ENCODE data around the gene MAGEA9B.
"Not testable (repeated sequence)": the region's sequence is repeated elsewhere in the genome, so short reads cannot be mapped to it uniquely, and the experiment has no call there.

MAGEA9B gene

GRCh38 chrX:149534926-149535602, 52.2 kb downstream of the MAGEA9B start:
- not testable (repeated sequence) for DNase-seq (ENCODE audit: low read depth in 3 of 3)

GRCh38 chrX:149533999-149534398, 53.3 kb downstream of the MAGEA9B start:
- not testable (repeated sequence) for DNase-seq (ENCODE audit: low read depth in 3 of 3)

- not testable (repeated sequence) for DNase-seq (ENCODE audit: low read depth in 3 of 3)
Observed at GRCh38 chrX:149532868-149533267, 54.4 kb downstream of the MAGEA9B start.

Data from stimulated activated CD4-positive, alpha-beta T cell treated with anti-CD3 and anti-CD28 coated beads, TNF-alpha, amount 100 ng/mL, for 24 hours (primary cell).